Spleen (tissue), 7 donors: ENCODE measurements around the gene MYEOV.

ENCODE experiments used
- CTCF ChIP-seq, 11 experiments: fragments of 200-600 bp in 7 of 11; fragments of 450-650 bp in 4 of 11; sonication (generic) in 4 of 11; IDR thresholded peaks in 8 of 11; conservative IDR thresholded peaks in 3 of 11; 1 replicate in 7 of 11; 2 replicates in 4 of 11; pipeline versions ENCODE4 v1.4.0 to v1.8.0; 2016 to 2021; ENCODE audit warnings: antibody characterized with exemption in 11 of 11, inconsistent platforms in 4 of 11, mild to moderate bottlenecking in 1 of 11
- POLR2A ChIP-seq, 3 donors: fragments of 450-650 bp; IDR thresholded peaks; one replicate each; pipeline ENCODE4 v1.5.1; 2017; ENCODE audit warnings: antibody characterized with exemption in 3 of 3, mild to moderate bottlenecking in 1 of 3
- donor health status: DM: no; HTN: no; CAD: no; lungs with moderate emphysema.
- donor health status: DM: no; HTN: no; CAD: no.
- donor health status: DM: no; HTN: no; CAD: no.

GRCh38 chr11:69283446-69283845 is 10.5 kb upstream of the MYEOV start:
- TF ChIP-seq CTCF (IDR thresholded peaks at IDR 0.05 in 8 of 11, conservative IDR thresholded peaks at IDR 0.05 in 3 of 11) (no peak), POLR2A (IDR thresholded peaks at IDR 0.05) (no peak)
